Coronary artery (tissue), 2 donors: Measurements from ENCODE around the gene TTC38.

Source experiments
- DNase-seq: peaks from one replicate; pipeline ENCODE4 v3.0.0-alpha.2; 2017; ENCODE audit warnings: low spot score
- H3K27ac ChIP-seq, 2 donors: fragments of 200-600 bp; sonication (generic); one replicate each; pipeline ENCODE4 v1.5.1; 2016 to 2019
- H3K4me3 ChIP-seq: fragments of 200-600 bp; sonication (generic); 2 replicates; pipeline ENCODE4 v1.5.1; 2016; ENCODE audit warnings: mild to moderate bottlenecking, moderate library complexity
- CTCF ChIP-seq: fragments of 200-600 bp; sonication (generic); IDR thresholded peaks from one replicate; pipeline ENCODE4 v1.5.1; 2019; ENCODE audit warnings: antibody characterized with exemption

Gene TTC38

GRCh38 chr22:46320716-46321386, 53.0 kb downstream of the TTC38 start:
- Histone ChIP-seq H3K27ac (no peak overlapping the region), H3K4me3 (no peak overlapping the region)
- no peak for TF ChIP-seq CTCF
- DNase-seq = no peak

- TF ChIP-seq CTCF = no peak
- Histone ChIP-seq H3K27ac (no peak overlapping the region), H3K4me3 (no peak overlapping the region)
- DNase-seq = no peak
Measured at GRCh38 chr22:46322711-46323110, 54.9 kb downstream of the TTC38 start.

- no peak for TF ChIP-seq CTCF
- DNase-seq = no peak
Measured at GRCh38 chr22:46323162-46323561, 55.4 kb downstream of the TTC38 start.

GRCh38 chr22:46326066-46326680, 58.4 kb downstream of the TTC38 start:
- Histone ChIP-seq H3K4me3 (no peak overlapping the region), H3K27ac (no peak overlapping the region)
- TF ChIP-seq CTCF = no peak
- no peak for DNase-seq

More at GRCh38 chr22:46323162-46323561, 55.4 kb downstream of the TTC38 start:
- no peak overlapping the region for H3K27ac ChIP-seq
- H3K4me3 ChIP-seq = no peak overlapping the region

- no peak for DNase-seq
- no peak for TF ChIP-seq CTCF
- H3K4me3 ChIP-seq = no peak overlapping the region
Measured at GRCh38 chr22:46327691-46328465, 60.1 kb downstream of the TTC38 start.

GRCh38 chr22:46328797-46329196, 61.0 kb downstream of the TTC38 start:
- Histone ChIP-seq H3K4me3 (no peak overlapping the region), H3K27ac (no peak overlapping the region)
- DNase-seq = no peak
- TF ChIP-seq CTCF = no peak

More at GRCh38 chr22:46327691-46328465, 60.1 kb downstream of the TTC38 start:
- H3K27ac ChIP-seq = no peak overlapping the region
